Measurements from ENCODE around the gene LRRC8E.
A peak's percentile ranks its signal among the peaks of the same experiment; 100 is the strongest.
"Not testable (repeated sequence)": the region's sequence is repeated elsewhere in the genome, so short reads cannot be mapped to it uniquely, and the experiment has no call there.

Gene LRRC8E

GRCh38 chr19:7888826-7889217 is 512 bp downstream of the LRRC8E start:
- no peak for DNase-seq

DNA sequence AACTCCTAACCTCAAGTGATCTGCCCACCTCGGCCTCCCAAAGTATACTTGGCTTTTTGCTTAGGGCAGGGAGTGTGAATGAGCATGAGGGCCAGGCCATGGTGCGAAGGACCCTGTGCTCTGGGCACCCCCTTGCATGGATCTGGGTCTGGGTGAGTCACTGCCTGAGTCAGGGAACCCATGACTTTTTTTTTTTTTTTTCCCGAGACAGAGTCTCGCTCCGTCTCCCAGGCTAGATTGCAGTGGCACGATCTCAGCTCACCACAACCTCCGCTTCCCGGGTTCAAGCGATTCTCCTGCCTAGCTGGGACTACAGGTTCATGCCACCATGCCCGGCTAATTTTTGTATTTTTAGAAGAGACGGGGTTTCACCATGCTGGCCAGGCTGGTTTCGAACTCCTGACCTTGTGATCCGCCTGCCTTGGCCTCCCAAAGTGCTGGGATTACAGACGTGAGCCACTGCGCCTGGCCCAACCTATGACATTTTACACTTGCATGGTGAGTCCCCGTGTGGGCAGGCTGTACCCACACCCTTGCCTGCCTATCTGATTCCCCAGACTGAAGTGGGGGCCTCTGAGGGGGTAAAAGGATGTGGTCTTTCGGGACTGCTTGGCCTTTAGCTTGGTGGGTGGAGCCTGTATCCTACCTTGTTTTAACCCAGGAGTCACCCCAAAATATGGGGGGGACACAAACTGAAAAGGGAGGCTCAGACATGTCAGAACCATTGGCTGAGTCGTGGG is 5.2 kb downstream of the LRRC8E start:
- not testable (repeated sequence) for DNase-seq

GRCh38 chr19:7894612-7895309 is 6.5 kb downstream of the LRRC8E start:
- DNase-seq = no peak

DNA sequence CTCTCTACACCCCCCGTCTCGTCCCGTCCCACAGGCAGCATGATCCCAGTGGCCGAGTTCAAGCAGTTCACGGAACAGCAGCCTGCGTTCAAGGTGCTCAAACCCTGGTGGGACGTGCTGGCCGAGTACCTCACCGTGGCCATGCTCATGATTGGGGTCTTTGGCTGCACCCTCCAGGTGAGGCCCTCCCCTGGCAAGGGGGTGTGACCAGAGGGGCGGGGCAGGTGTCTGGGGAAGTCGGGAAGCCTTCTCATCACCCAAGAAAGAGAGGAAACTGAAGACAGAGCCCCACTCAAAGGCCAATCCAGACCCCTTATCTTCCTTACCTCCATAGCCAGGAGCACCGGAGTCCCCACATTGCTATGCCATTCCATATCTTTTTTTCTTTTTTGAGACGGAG is 7.3 kb downstream of the LRRC8E start:
- no peak for DNase-seq

- DNase-seq = no peak
Measured at GRCh38 chr19:7897292-7897691, 9.0 kb downstream of the LRRC8E start.

GRCh38 chr19:7898967-7899366 is 10.7 kb downstream of the LRRC8E start:
- DNase-seq = no peak

- DNase-seq = no peak
Measured at GRCh38 chr19:7899751-7900378, 11.6 kb downstream of the LRRC8E start.

GRCh38 chr19:7900401-7900870 is 12.1 kb downstream of the LRRC8E start:
- DNase-seq = no peak

DNA sequence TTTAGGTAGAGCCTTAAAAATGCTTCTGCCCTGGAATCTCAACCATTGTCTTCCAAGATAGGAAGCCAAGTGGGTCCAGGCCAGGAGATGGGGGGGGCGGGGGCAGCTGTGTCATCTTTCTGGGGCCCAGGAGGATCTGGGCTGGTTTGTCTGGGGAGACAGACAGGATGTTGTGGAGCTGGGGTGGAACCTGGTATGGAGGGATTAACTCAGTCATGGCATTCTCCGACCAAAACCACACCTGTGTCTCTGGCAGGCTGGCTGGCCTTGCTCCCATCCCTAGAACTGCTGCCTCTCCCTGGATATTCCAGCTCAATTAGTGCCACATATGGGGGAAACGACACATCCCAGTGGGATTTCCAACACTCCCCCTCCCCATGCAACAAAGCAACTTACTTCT is 12.6 kb downstream of the LRRC8E start:
- no peak for DNase-seq

DNA sequence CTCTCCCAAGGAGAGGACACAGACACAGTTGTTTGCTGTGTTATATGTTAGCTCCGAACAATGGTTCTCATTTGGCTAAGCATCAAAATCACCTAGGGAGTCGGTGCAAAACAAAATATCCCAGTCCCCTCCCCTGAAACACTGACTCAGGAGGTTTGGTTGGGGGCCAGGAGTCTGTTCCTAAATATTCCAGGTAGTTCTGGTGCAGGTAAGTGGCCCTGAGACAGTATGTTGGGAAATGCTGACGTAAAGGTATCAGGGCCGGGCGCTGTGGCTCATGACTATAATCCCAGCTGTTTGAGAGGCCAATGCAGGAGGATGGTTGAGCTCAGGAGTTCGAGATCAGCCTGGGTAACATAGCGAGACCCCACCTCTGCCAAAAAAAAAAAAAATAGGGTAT is 13.0 kb downstream of the LRRC8E start:
- no peak for DNase-seq

- DNase-seq = no peak
Measured at GRCh38 chr19:7902796-7903243, 14.5 kb downstream of the LRRC8E start.

- peak; percentile 100 for DNase-seq
Measured at GRCh38 chr19:7903244-7904073, 15.1 kb downstream of the LRRC8E start, which contains the start of gene MAP2K7. Gene MAP2K7, plus strand, starts transcription at chr19:7903877. Its CDS starts 68 bp downstream, at chr19:7903945.

GRCh38 chr19:7904074-7905020 is 16.0 kb downstream of the LRRC8E start:
- peak; percentile 55 for DNase-seq

GRCh38 chr19:7905268-7905667 is 17.0 kb downstream of the LRRC8E start:
- no peak for DNase-seq

DNA sequence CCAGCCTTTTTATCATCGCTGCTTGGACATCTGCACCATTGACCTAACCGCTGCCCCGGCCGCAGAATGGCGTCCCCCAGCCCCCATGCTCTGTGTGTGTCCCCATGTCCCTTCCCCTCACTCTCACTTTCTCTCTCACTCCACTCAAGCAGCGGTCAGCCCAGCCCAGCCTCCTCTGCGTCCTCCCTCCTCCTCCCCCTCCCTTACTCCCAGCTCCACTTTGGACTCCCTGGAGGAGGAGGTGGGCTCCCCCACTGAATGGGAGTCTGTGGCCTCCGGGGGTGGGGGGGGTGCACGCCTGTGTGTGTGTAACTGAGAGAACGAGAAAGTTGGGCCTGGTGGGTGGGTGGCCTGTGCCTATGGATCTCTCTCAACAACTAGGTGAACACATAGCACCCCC is 17.5 kb downstream of the LRRC8E start:
- no peak for DNase-seq

DNA sequence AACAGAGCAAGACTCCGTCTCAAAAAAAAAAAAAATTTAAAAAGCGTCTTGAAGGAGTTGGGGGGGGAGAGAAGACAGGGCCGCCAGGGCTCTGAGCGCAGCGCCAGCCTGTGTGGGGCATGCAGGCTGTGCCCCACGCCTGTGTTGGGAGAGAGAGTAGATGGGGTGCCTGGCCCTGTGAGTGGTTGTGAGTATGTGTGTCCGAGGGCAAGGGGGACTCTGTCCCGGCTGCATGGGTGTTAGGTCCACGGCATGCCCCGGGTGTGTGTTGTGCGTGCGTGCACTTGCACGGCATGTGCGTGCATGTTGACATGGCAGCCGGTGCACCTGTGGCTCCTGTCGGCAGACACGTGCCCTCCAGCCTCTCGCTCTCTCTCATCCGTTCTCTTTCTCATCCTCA is 18.8 kb downstream of the LRRC8E start:
- no peak for DNase-seq

GRCh38 chr19:7907544-7907943 is 19.2 kb downstream of the LRRC8E start:
- DNase-seq = no peak

DNA sequence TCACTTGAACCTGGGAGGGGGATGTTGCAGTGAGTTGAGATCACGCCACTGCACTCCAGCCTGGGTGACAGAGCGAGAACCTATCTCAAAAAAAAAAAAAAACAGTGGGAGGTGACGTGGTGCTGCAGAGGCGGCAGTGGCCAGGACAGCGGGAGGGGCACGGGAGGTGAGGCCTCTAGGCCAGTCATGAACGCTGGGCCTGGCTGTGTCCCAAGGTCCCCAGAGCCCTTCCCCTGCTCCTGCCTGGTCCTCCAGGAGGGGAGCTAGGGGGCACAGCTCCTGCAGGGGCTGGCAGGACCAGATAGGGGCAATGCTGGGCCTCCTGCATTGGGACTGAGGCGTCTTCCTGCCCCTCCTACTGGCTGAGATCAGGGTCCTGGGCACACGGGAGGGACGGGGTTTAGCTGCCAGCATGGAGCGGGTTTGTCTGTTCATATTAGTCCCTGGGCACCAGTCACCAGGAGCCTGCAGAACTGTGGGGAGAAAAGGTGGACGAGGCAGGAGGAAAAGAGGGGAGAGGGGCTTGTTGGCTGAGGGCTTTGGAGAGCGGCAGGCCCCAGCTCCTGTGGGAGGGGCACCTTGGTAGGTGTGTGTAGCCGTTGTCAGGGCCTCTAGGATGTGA is 19.9 kb downstream of the LRRC8E start:
- no peak for DNase-seq

GRCh38 chr19:7908742-7909461 is 20.6 kb downstream of the LRRC8E start:
- DNase-seq = no peak

DNA sequence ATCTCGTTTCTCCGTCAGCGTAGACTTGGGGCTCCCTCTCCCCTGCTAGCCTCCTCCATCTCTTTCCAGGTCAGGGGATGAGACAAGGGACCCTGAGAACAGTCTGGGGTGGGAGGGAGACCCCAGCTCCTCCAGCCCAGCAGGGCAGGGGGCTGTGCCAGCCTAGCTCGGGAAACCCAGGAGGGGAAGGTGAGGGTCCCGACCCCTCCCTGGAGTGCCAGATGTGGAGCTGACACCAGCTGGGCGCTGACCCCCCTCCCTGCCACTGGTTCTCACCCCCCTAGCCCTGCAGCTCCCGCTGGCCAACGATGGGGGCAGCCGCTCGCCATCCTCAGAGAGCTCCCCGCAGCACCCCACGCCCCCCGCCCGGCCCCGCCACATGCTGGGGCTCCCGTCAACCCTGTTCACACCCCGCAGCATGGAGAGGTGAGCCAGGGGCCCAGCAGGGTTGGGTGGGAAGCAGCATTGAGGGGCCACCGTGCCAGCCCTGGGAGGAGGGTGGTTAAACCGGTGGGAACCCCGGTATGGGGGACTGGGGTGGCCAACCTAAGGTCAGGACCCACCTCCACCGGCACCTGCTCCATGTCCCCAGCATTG is 21.3 kb downstream of the LRRC8E start:
- no peak for DNase-seq

All from eye (tissue), 1 donor.